Measurements from ENCODE around the gene JARID2.

The JARID2 gene

GRCh38 chr6:15218401-15218800, 27.5 kb upstream of the JARID2 start:
- no peak overlapping the region for H3K4me2 ChIP-seq (ENCODE audit: low read depth, low read length, poor library complexity, severe bottlenecking)
- no peaks in the 10 kb centered on the region for H3K36me3 ChIP-seq (ENCODE audit: low read length)
- no peaks in the 10 kb centered on the region for H3K9me2 ChIP-seq (replicated peaks; ENCODE audit: insufficient read depth, low read length)
- H2AFZ ChIP-seq (ENCODE audit: low read depth, low read length, severe bottlenecking) = no peak overlapping the region
- H3K79me2 ChIP-seq (ENCODE audit: insufficient read depth, low read length) = no peaks in the 10 kb centered on the region
- H3F3A ChIP-seq (ENCODE audit: insufficient read depth) = no peaks in the 10 kb centered on the region
- 0 out of 2 replicates have a peak, but pooled peaks cover 5% of the 10 kb centered on the region for H3K27me3 ChIP-seq (ENCODE audit: low read length)
- no peak overlapping the region for H3K9ac ChIP-seq (ENCODE audit: low read length)
- TF ChIP-seq CTCF (IDR thresholded peaks at IDR 0.05; ENCODE audit: insufficient read depth, low read length, poor library complexity, severe bottlenecking) (no peak), EZH2phosphoT487 (conservative IDR thresholded peaks at IDR 0.05; ENCODE audit: low read length) (no peak)
- no peaks in the 10 kb centered on the region for H3K9me3 ChIP-seq (ENCODE audit: insufficient read depth, low read length)
- no peaks in the 10 kb centered on the region for H4K20me1 ChIP-seq (ENCODE audit: low read depth, low read length)
- H3K4me3 ChIP-seq (ENCODE audit: insufficient read depth, low read length, poor library complexity, severe bottlenecking) = no peak overlapping the region
- no peak overlapping the region for H3K27ac ChIP-seq (ENCODE audit: low read depth, low read length)

- Histone ChIP-seq H3K4me3 (ENCODE audit: insufficient read depth, low read length, poor library complexity, severe bottlenecking) (no peak overlapping the region), H3K27ac (ENCODE audit: low read depth, low read length) (no peak overlapping the region), H3K36me3 (ENCODE audit: low read length) (no peaks in the 10 kb centered on the region), H3K4me2 (ENCODE audit: low read depth, low read length, poor library complexity, severe bottlenecking) (no peak overlapping the region), H3F3A (ENCODE audit: insufficient read depth) (no peaks in the 10 kb centered on the region), H3K9me3 (ENCODE audit: insufficient read depth, low read length) (no peaks in the 10 kb centered on the region), H3K9ac (ENCODE audit: low read length) (no peak overlapping the region), H3K79me2 (ENCODE audit: insufficient read depth, low read length) (no peaks in the 10 kb centered on the region), H2AFZ (ENCODE audit: low read depth, low read length, severe bottlenecking) (no peak overlapping the region), H3K9me2 (replicated peaks; ENCODE audit: insufficient read depth, low read length) (no peaks in the 10 kb centered on the region), H4K20me1 (ENCODE audit: low read depth, low read length) (no peaks in the 10 kb centered on the region), H3K27me3 (ENCODE audit: low read length) (no peaks in the 10 kb centered on the region)
- no peak for TF ChIP-seq EZH2phosphoT487 (conservative IDR thresholded peaks at IDR 0.05; ENCODE audit: low read length)
- no peak for TF ChIP-seq CTCF (IDR thresholded peaks at IDR 0.05; ENCODE audit: insufficient read depth, low read length, poor library complexity, severe bottlenecking)
Measured at GRCh38 chr6:15220062-15220461, 25.8 kb upstream of the JARID2 start.

- H3K27ac ChIP-seq (ENCODE audit: low read depth, low read length) = no peak overlapping the region
- H3K9me3 ChIP-seq (ENCODE audit: insufficient read depth, low read length) = no peaks in the 10 kb centered on the region
- H3K4me3 ChIP-seq (ENCODE audit: insufficient read depth, low read length, poor library complexity, severe bottlenecking) = no peak overlapping the region
- no peak overlapping the region for H3K9ac ChIP-seq (ENCODE audit: low read length)
- no peaks in the 10 kb centered on the region for H3F3A ChIP-seq (ENCODE audit: insufficient read depth)
- no peaks in the 10 kb centered on the region for H3K9me2 ChIP-seq (replicated peaks; ENCODE audit: insufficient read depth, low read length)
- no peaks in the 10 kb centered on the region for H3K79me2 ChIP-seq (ENCODE audit: insufficient read depth, low read length)
- H4K20me1 ChIP-seq (ENCODE audit: low read depth, low read length) = no peaks in the 10 kb centered on the region
- H3K36me3 ChIP-seq (ENCODE audit: low read length) = no peaks in the 10 kb centered on the region
- H3K4me2 ChIP-seq (ENCODE audit: low read depth, low read length, poor library complexity, severe bottlenecking) = no peak overlapping the region
- no peak for TF ChIP-seq EZH2phosphoT487 (conservative IDR thresholded peaks at IDR 0.05; ENCODE audit: low read length)
- no peak for TF ChIP-seq CTCF (IDR thresholded peaks at IDR 0.05; ENCODE audit: insufficient read depth, low read length, poor library complexity, severe bottlenecking)
- no peaks in the 10 kb centered on the region for H3K27me3 ChIP-seq (ENCODE audit: low read length)
- no peak overlapping the region for H2AFZ ChIP-seq (ENCODE audit: low read depth, low read length, severe bottlenecking)
Measured at GRCh38 chr6:15227827-15228318, 18.0 kb upstream of the JARID2 start.

Measured in SU-DHL-6 (cell line).